ENCODE measurements around the gene SLC25A21.

SLC25A21 gene

GRCh38 chr14:36726128-36726527 is 446.3 kb downstream of the SLC25A21 start:
- TF ChIP-seq CTCF (IDR thresholded peaks at IDR 0.05; ENCODE audit: low read depth, low read length, missing control alignments): no peak
- no peak overlapping the region for H3K4me3 ChIP-seq (ENCODE audit: low read depth, low read length)
- no peak for DNase-seq (ENCODE audit: low read depth)

- no peak for DNase-seq (ENCODE audit: low read depth)
- no peak for TF ChIP-seq CTCF (IDR thresholded peaks at IDR 0.05; ENCODE audit: low read depth, low read length, missing control alignments)
- no peak overlapping the region for H3K4me3 ChIP-seq (ENCODE audit: low read depth, low read length)
Observed at GRCh38 chr14:36724162-36724561, 448.2 kb downstream of the SLC25A21 start.

- no peak for DNase-seq (ENCODE audit: low read depth)
- no peak overlapping the region for H3K4me3 ChIP-seq (ENCODE audit: low read depth, low read length)
- no peak for TF ChIP-seq CTCF (IDR thresholded peaks at IDR 0.05; ENCODE audit: low read depth, low read length, missing control alignments)
Observed at GRCh38 chr14:36723530-36723929, 448.9 kb downstream of the SLC25A21 start.

GRCh38 chr14:36721877-36722276 is 450.5 kb downstream of the SLC25A21 start:
- DNase-seq (ENCODE audit: low read depth): no peak
- no peak overlapping the region for H3K4me3 ChIP-seq (ENCODE audit: low read depth, low read length)
- TF ChIP-seq CTCF (IDR thresholded peaks at IDR 0.05; ENCODE audit: low read depth, low read length, missing control alignments): no peak

- TF ChIP-seq CTCF (IDR thresholded peaks at IDR 0.05; ENCODE audit: low read depth, low read length, missing control alignments): no peak
- DNase-seq (ENCODE audit: low read depth): no peak
- no peak overlapping the region for H3K4me3 ChIP-seq (ENCODE audit: low read depth, low read length)
Observed at GRCh38 chr14:36720657-36721056, 451.7 kb downstream of the SLC25A21 start.

GRCh38 chr14:36719823-36720222 is 452.6 kb downstream of the SLC25A21 start:
- no peak for TF ChIP-seq CTCF (IDR thresholded peaks at IDR 0.05; ENCODE audit: low read depth, low read length, missing control alignments)
- H3K4me3 ChIP-seq (ENCODE audit: low read depth, low read length): no peak overlapping the region
- no peak for DNase-seq (ENCODE audit: low read depth)

- DNase-seq (ENCODE audit: low read depth): no peak
- no peak overlapping the region for H3K4me3 ChIP-seq (ENCODE audit: low read depth, low read length)
- TF ChIP-seq CTCF (IDR thresholded peaks at IDR 0.05; ENCODE audit: low read depth, low read length, missing control alignments): no peak
Observed at GRCh38 chr14:36718216-36718615, 454.2 kb downstream of the SLC25A21 start.

Data from GM12864 (cell line).